HG03280 (cell line): Measurements from ENCODE around the gene RFX3.

ENCODE experiments used
- ATAC-seq: cut with Tn5 transposase; IDR thresholded peaks from one replicate; pipeline ENCODE4 v1.9.1; 2021; ENCODE audit warnings: mild to moderate bottlenecking, moderate library complexity; ENCODE audit not compliant: unreplicated experiment

RFX3 gene

DNA sequence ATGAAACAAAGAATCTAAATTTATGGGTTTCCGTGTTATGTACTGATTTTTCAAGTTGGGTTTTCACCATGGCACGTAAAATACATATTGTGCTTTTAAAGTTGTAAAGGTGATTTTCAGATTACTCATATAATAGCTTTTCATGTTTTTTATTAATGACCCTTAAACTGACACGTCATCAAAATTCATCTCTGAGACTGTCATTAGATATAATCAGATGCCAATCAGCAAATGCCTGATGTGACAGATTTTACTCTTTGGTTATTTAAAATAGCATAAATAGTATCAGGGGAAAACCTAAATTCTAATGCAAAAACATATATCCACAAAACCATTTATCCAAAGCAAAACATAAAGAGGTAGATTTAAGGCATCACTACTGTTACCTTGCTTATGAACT lies 11.0 kb downstream of the RFX3 start:
- ATAC-seq = no peak

- ATAC-seq = no peak
Measured at GRCh38 chr9:3513265-3513818, 12.5 kb downstream of the RFX3 start.

- no peak for ATAC-seq
Measured at GRCh38 chr9:3511551-3511950, 14.2 kb downstream of the RFX3 start.

GRCh38 chr9:3510796-3511195 lies 15.0 kb downstream of the RFX3 start:
- no peak for ATAC-seq

GRCh38 chr9:3509926-3510325 lies 15.9 kb downstream of the RFX3 start:
- ATAC-seq = no peak

GRCh38 chr9:3508521-3509291 lies 17.1 kb downstream of the RFX3 start:
- ATAC-seq = peak; percentile 19

GRCh38 chr9:3508078-3508431 lies 17.7 kb downstream of the RFX3 start:
- ATAC-seq = peak; percentile 21

- peak; percentile 57 for ATAC-seq
Measured at GRCh38 chr9:3507395-3508077, 18.3 kb downstream of the RFX3 start.

DNA sequence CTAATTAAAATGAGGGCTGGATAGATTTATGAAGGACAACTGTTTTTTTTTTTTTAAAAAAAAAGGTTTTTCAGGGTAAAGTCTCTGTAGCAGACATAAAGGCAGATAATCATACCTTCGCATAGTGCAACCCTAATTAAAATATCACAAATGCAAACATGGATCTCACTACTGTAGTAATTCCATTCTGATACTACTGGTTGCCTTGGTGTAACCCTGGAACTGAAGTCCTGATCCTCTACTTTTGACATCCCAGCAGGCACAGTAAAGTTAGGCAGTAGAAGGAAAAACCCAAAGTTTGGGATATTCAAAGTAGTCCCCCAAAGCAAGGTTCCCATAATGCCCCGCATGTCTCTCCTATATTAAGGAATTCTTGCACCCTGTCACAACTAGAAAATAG lies 19.6 kb downstream of the RFX3 start:
- ATAC-seq = no peak

DNA sequence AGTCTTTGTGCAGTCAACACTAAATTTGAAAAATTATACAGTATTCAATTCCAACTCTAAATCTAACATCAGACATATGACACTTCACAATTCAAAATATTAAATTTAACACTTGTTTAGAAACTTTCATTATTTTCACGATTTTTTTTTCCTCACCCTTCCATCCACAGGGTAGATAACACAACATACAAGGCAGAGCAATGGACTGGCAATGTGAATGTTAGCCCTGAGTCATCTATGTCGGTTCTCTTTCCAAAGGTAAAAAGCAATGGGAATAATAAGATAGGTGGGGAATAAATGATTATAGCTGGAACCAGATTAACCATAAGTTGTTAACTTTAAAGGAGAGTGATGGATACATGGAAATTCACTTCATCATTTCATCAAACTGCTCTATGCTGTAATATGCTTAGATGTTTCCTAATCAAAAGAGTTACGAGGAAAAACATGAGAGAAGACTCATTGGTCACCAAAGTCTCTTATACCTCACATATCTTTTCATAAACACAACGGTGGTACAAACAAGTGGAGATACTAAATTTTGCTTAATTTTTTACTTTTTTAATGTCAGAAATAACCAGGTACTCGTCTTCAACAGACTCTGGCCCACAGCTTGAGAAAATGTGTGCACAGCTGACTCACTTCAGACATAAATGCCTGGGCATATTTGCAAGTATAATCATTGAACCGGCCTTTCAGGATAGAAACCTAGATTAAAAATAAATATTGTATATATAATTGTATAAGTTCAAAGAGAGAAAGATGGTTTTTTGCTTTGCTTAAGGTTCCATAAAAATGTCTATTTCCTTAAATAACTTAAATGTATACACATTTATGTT lies 23.0 kb downstream of the RFX3 start:
- no peak for ATAC-seq

- no peak for ATAC-seq
Measured at GRCh38 chr9:3500044-3500443, 25.8 kb downstream of the RFX3 start.

GRCh38 chr9:3498691-3499090 lies 27.1 kb downstream of the RFX3 start:
- no peak for ATAC-seq

GRCh38 chr9:3497857-3498256 lies 27.9 kb downstream of the RFX3 start:
- no peak for ATAC-seq

GRCh38 chr9:3497401-3497800 lies 28.4 kb downstream of the RFX3 start:
- ATAC-seq = no peak

DNA sequence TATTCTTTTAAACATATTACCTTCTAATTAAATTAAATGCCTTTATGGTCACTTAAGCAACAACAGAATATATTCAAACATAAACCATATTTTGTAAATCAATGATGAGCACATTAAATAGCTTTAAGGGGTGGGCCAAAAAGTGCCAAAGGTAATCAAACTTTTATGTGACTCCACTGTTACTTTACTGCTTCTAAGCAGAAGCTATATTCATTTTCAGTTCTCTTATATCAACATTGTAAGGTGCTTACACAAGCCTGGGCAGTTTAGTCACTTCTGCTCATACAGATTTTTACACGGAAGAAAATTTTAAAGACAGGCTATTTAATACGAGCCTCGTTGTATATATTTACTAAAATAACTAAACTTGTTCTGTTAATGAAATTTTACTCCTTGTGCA lies 29.9 kb downstream of the RFX3 start:
- ATAC-seq = no peak

- ATAC-seq = no peak
Measured at GRCh38 chr9:3492214-3492613, 33.6 kb downstream of the RFX3 start.

DNA sequence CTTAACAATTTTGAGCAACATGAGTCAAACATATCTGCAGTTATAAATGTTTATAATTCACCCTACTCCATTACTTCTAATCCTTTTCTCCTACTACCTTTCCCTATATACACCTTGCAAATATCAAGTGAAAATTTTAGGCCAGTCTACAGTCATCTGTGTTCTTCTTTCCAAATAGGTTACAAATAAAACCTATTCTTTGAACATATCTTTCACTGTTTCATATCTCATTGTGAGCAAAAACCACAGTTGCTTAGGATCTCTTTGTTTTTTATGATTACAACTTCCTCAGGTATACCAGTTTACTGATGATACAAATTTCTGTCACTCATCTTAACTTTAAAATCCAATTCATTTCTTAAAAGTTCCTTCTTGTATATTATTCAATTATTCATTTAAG lies 34.4 kb downstream of the RFX3 start:
- no peak for ATAC-seq

DNA sequence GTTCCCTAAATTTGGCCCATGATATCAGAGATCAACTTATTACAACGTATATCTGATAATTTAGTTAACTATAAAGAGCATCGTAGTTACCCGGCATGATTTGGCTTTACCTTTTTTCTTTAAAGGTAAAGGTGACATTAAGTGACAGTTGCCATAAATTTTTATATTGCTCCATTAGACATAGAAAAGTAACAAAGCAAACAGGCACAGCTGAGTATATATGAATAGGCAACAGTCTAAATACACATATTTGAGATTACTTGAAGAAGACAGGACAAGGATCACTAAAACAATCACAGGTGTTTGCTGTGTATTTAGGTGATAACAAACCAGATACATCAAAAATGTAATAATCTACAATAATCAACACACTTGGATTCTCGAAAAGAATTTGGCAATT lies 34.8 kb downstream of the RFX3 start:
- no peak for ATAC-seq

DNA sequence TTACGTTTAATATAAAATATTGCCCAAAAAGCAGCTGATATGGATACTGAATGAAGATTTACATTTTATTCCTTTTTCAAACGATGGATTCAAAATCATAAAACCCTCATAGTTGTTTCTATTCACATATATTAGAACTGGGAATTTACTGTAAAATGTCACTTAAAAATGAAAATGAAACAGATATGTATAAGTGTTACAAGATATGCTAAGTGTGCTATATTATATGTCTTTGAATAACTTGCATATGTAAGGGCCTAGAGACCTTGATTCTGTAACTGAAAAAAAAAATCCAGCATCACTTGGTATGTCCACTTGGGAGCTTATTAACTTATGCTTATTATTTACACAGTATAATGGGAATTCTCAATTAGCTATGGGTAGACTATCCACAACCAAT lies 43.2 kb downstream of the RFX3 start:
- ATAC-seq = no peak

GRCh38 chr9:3480353-3480655 lies 45.5 kb downstream of the RFX3 start:
- ATAC-seq = no peak

GRCh38 chr9:3479514-3480352 lies 46.1 kb downstream of the RFX3 start:
- peak; percentile 47 for ATAC-seq
